Adipocyte (in vitro differentiated cells): ENCODE results near the gene KRTAP6-1.

ENCODE experiments used
- DNase-seq: peaks from one replicate; pipeline ENCODE4 v3.0.0-alpha.2; 2015; ENCODE audit warnings: low read depth
- H3K27me3 ChIP-seq: replicated peaks from 2 replicates; pipeline ENCODE4 v1.7.0; 2013; ENCODE audit warnings: mild to moderate bottlenecking, low read length, moderate library complexity; ENCODE audit not compliant: control insufficient read depth, insufficient read depth
- H3K36me3 ChIP-seq: 2 replicates; pipeline ENCODE4 v1.7.0; 2013; ENCODE audit warnings: low read length, mild to moderate bottlenecking, moderate library complexity; ENCODE audit not compliant: control insufficient read depth, insufficient read depth, severe bottlenecking
- H3K4me1 ChIP-seq: 2 replicates; pipeline ENCODE4 v1.7.0; 2013; ENCODE audit warnings: mild to moderate bottlenecking, low read length, moderate library complexity; ENCODE audit not compliant: control insufficient read depth, insufficient read depth
- H3K4me3 ChIP-seq: 2 replicates; pipeline ENCODE4 v1.7.0; 2013; ENCODE audit warnings: mild to moderate bottlenecking, low read length, moderate library complexity
- H3K9ac ChIP-seq: 2 replicates; pipeline ENCODE4 v1.7.0; 2013; ENCODE audit warnings: mild to moderate bottlenecking, low read length, moderate library complexity
- H3K9me3 ChIP-seq: 2 replicates; pipeline ENCODE4 v1.7.0; 2013; ENCODE audit warnings: mild to moderate bottlenecking, low read length, moderate library complexity; ENCODE audit not compliant: control insufficient read depth

KRTAP6-1 gene, protein sequence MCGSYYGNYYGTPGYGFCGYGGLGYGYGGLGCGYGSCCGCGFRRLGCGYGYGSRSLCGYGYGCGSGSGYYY

DNA sequence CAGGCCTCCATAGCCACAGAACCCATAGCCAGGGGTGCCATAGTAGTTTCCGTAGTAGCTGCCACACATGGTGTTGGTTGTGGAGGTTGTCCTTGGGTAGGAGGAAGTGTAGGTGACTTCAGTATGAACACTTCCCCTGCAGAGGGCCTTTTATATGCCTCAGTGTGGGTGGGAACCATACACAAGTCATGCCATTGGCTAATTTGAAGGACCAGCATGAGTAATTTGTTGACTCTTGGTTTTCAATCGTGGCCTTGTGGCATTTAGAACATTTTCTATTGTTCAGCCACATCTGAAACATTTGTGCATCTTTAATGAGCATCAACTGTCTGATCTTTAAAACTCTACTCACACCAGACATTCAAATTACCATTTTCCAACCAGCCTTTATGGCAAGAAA, at the start of gene KRTAP6-1:
Gene KRTAP6-1, minus strand, starts transcription at position 95 of the 400 bp plus-strand sequence. Its CDS starts 26 bp downstream, at position 69.
- Histone ChIP-seq H3K9ac (no peak within 1 kb of the TSS), H3K9me3 (no peaks in the 10 kb centered on the region), H3K4me3 (no peak within 1 kb of the TSS), H3K4me1 (no peaks in the 10 kb centered on the region), H3K36me3 (no peaks in the 10 kb centered on the region), H3K27me3 (no peaks in the 10 kb centered on the region)
- DNase-seq = no peak

DNA sequence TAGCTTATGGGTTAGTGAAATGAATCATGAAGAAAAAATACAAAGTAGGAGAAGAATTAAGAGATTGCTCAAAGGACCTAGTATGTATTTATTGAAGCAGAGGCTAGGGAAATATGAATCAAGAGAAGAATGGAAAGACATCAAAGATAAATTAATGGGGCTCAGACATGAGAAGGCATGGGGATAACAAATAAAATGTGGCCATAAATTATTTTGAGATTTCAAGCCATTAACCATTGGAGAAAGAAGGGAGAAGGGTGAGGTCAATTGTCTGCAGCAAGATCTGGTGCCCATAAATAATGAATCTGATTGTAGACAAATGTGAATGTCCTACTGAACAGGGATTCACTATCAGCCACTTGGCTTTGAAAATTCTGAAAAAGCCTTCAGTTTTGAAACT, 39.2 kb upstream of the KRTAP6-1 start:
- Histone ChIP-seq H3K36me3 (no peaks in the 10 kb centered on the region), H3K27me3 (no peaks in the 10 kb centered on the region), H3K9me3 (no peaks in the 10 kb centered on the region), H3K4me3 (no peak overlapping the region), H3K4me1 (no peaks in the 10 kb centered on the region), H3K9ac (no peak overlapping the region)
- no peak for DNase-seq

DNA sequence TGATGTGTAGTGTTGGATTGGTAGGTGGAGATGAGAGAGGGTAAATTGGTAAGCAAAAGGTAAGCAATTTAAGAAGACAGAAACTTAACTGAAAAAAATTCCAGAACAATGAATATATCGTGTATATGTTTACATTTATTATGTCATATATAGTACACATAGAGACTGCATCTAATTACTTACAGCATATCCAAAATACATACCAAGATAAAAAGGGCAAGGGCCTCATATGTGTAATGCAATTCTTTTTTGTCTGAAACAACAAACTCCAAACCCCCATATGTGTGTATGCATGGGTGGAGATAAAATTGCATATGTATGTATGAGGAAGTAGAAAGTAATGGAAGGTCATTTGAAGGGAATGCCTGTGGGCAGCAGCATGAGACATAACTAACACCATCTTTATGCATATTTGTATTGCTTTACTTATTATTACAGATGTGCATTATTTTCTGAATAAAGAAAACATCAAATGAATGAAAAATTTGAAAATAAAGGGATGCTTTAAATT, 33.2 kb upstream of the KRTAP6-1 start:
- Histone ChIP-seq H3K4me3 (no peak overlapping the region), H3K9me3 (no peaks in the 10 kb centered on the region), H3K4me1 (no peaks in the 10 kb centered on the region), H3K36me3 (no peaks in the 10 kb centered on the region), H3K9ac (no peak overlapping the region), H3K27me3 (no peaks in the 10 kb centered on the region)
- DNase-seq = no peak

- H3K36me3 ChIP-seq = no peaks in the 10 kb centered on the region
- DNase-seq = no peak
- no peaks in the 10 kb centered on the region for H3K27me3 ChIP-seq
- no peak within 1 kb of the TSS for H3K4me3 ChIP-seq
- H3K9me3 ChIP-seq = no peaks in the 10 kb centered on the region
- no peak within 1 kb of the TSS for H3K9ac ChIP-seq
- H3K4me1 ChIP-seq = no peaks in the 10 kb centered on the region
These were observed 28.8 kb upstream of the KRTAP6-1 start, which contains the start of gene KRTAP20-3 for GRCh38 chr21:30642564-30642963. KRTAP20-3 (plus strand) TSS chr21:30642864.

DNA sequence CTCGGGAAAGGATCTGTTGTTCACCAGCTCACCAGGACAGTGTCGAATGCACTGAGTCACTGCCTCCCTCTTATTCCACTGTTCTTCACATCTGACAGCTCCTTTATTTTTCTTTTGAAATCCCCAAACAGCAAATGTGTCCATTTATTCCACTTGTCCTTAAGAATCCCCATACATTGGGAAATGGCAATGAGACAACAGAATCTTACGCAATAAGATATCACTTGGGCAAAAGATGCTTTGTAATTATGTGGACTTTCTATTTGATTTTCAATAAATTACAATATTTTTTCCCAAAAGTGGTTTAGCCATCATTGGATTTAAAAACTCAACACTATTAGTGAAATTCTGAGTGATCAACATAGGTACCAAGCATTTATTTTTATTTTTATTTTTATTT, 25.0 kb upstream of the KRTAP6-1 start:
- H3K4me3 ChIP-seq = no peak overlapping the region
- no peak for DNase-seq
- no peaks in the 10 kb centered on the region for H3K9me3 ChIP-seq
- H3K9ac ChIP-seq = no peak overlapping the region
- no peaks in the 10 kb centered on the region for H3K36me3 ChIP-seq
- no peaks in the 10 kb centered on the region for H3K4me1 ChIP-seq
- H3K27me3 ChIP-seq = no peaks in the 10 kb centered on the region

GRCh38 chr21:30634906-30635305, 21.2 kb upstream of the KRTAP6-1 start, which contains the start of gene KRTAP20-2:
KRTAP20-2 (plus strand) TSS chr21:30635206; CDS start chr21:30635264, 58 bp downstream.
- no peak for DNase-seq
- no peaks in the 10 kb centered on the region for H3K9me3 ChIP-seq
- no peaks in the 10 kb centered on the region for H3K4me1 ChIP-seq
- H3K36me3 ChIP-seq = no peaks in the 10 kb centered on the region
- no peak within 1 kb of the TSS for H3K9ac ChIP-seq
- no peaks in the 10 kb centered on the region for H3K27me3 ChIP-seq
- H3K4me3 ChIP-seq = no peak within 1 kb of the TSS

DNA sequence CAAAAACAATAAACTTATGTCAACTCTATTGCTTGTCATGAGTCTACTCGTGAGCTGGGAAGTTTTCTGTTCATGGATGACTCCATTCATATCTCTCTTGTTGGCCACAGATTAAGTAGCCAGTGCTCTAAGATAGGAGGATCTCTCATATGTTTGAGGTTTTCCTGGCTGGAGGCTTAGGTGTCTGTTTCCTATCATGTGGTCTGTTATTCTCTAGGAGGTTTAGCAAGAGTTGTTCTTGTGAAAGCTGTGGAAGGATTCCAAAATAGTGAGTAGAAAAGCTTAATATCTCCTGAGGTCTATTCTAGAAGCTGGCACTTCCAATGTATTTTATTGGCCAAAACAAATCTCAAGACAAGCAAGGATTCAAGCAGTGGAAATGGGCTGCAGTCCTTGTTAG, 15.5 kb upstream of the KRTAP6-1 start:
- Histone ChIP-seq H3K36me3 (no peaks in the 10 kb centered on the region), H3K27me3 (no peaks in the 10 kb centered on the region), H3K9me3 (no peaks in the 10 kb centered on the region), H3K4me1 (peaks cover 5% of the 10 kb centered on the region), H3K9ac (no peak overlapping the region), H3K4me3 (no peak overlapping the region)
- no peak for DNase-seq

DNA sequence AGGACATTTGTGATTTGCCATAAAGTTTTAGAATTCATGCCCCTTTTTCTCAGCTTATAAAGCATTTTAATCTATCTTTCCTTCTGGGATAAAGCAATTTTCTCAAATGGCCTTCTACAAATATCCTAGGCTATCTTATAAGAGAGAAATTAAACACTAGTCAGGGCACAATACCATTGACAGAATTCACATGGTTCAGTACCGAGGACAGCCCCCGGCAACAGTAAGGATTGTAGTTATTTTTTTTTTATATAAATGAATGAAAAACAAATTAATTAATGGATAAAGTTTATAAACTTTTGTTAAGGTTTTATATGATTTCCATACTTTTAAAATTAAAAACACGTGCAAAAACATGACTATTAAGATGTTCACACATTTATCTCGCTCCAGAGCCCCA, 14.4 kb upstream of the KRTAP6-1 start:
- DNase-seq = no peak
- H3K27me3 ChIP-seq = no peaks in the 10 kb centered on the region
- no peaks in the 10 kb centered on the region for H3K36me3 ChIP-seq
- no peak overlapping the region for H3K9ac ChIP-seq
- H3K9me3 ChIP-seq = no peaks in the 10 kb centered on the region
- no peak overlapping the region for H3K4me3 ChIP-seq
- peaks cover 5% of the 10 kb centered on the region for H3K4me1 ChIP-seq

DNA sequence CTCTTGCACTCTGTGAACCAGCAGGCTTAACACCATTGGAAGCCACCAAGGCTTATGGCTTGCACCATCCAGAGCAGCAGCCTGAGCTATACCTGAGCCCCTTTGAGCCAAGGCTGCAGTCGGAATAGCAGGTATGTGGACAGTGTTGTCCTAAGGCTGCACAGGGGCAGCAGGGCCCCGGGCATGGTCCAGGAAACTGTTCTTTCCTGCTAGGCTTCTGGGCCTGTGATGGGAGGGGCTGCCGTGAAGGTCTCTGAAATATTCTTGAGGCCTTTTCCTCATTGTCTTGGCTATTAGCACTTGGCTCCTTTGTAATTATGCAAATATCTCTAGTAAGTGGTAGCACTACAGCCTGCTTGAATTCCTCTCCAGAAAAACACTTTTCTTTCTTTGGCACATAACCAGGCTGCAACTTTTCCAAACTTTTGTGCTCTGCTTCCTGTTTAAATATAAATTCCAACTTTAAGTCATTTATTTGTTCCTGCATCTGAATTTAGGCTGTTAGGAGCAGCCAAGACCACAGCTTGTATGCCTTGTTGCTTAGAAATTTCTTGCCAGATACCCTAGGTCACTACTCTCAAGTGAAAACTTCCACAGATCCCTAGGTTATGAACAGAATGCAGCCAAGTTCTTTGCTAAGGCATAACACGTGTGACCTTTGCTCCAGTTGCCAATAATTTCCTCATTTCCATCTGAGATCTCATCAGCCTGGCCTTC, 11.9 kb upstream of the KRTAP6-1 start:
- Histone ChIP-seq H3K27me3 (no peaks in the 10 kb centered on the region), H3K9ac (no peak overlapping the region), H3K4me1 (peaks cover 5% of the 10 kb centered on the region), H3K4me3 (no peak overlapping the region), H3K9me3 (no peaks in the 10 kb centered on the region), H3K36me3 (no peaks in the 10 kb centered on the region)
- DNase-seq = no peak

- Histone ChIP-seq H3K9ac (no peak overlapping the region), H3K9me3 (no peaks in the 10 kb centered on the region), H3K36me3 (no peaks in the 10 kb centered on the region), H3K4me3 (no peak overlapping the region), H3K4me1 (peaks cover 5% of the 10 kb centered on the region), H3K27me3 (no peaks in the 10 kb centered on the region)
- no peak for DNase-seq
These were observed 9.6 kb upstream of the KRTAP6-1 start for GRCh38 chr21:30623362-30623761.

DNA sequence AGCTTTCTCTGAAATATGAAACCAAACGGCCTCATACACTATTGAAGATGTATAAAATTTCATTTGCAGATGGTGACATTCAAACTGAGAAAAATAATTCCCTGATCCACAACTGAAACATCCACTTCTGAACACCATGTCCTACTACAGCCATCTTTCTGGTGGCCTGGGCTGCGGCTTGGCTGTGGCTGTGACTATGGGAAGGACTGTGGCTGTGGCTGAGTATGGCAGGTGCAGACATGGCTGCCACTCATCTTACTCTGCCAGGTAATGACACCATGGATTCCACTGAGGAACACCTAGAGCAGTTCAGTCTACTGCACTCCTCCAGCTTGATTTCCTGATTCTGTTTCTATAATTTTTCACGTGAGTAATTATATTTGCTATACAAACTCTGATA, 6.8 kb upstream of the KRTAP6-1 start, which contains the start of gene KRTAP20-4:
Gene KRTAP20-4, plus strand, starts transcription at position 106 of the 400 bp plus-strand sequence.
- Histone ChIP-seq H3K4me1 (peaks cover 3% of the 10 kb centered on the region), H3K36me3 (no peaks in the 10 kb centered on the region), H3K27me3 (no peaks in the 10 kb centered on the region), H3K4me3 (no peak within 1 kb of the TSS), H3K9me3 (no peaks in the 10 kb centered on the region), H3K9ac (no peak within 1 kb of the TSS)
- no peak for DNase-seq
